GM18498 (cell line): Measurements from ENCODE around the gene BEAN1.

Source experiments
- ATAC-seq: cut with Tn5 transposase; IDR thresholded peaks from one replicate; pipeline ENCODE4 v1.9.1; 2021; ENCODE audit warnings: mild to moderate bottlenecking, moderate library complexity; ENCODE audit not compliant: unreplicated experiment

Gene BEAN1, protein sequence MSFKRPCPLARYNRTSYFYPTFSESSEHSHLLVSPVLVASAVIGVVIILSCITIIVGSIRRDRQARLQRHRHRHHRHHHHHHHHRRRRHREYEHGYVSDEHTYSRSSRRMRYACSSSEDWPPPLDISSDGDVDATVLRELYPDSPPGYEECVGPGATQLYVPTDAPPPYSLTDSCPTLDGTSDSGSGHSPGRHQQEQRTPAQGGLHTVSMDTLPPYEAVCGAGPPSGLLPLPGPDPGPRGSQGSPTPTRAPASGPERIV

DNA sequence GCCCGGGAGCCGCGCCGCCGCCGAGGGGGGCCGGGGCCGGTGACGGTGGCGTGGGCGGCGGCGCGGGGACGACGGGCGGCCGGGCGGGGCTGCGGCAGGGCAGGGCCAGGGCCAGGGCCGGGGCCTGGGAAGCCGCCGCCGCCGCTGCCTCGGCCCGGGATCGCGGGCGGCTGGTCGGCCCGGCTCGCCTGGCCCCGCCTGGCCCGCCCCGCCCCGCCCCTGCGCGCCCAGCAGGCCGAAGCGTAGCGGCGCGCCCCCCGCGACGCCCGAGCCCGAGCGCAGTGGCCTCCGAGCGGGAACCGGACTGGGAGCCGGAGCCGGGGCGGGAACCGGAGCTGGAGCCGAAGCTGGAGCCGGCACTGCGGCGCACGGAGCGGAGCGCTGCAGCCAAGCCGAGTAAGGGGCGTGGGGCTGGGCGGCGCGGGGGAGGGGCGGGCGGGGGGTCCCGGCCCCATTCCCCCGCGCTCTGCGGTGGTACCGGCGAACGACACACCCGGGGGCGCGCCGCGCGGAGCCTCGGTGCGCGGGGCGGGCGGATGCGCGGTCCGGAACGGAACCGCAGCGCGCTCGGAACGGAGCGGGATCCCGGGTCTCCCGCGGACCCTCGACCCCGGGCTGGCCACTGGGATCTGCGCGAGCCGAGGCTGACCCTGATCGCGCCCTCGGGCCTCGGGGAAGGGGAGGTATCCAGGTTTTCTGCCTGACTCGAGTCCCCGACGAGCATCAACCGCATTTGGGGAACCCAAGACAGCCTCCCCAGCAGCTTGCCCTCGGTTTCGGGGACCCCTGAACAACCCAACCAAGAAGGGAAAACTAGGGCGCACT lies at the start of gene BEAN1:
BEAN1 (plus strand) TSS at position 260 of the 825 bp plus-strand sequence. CDS start 10,382 bp downstream, outside the sequence.
- no peak for ATAC-seq

DNA sequence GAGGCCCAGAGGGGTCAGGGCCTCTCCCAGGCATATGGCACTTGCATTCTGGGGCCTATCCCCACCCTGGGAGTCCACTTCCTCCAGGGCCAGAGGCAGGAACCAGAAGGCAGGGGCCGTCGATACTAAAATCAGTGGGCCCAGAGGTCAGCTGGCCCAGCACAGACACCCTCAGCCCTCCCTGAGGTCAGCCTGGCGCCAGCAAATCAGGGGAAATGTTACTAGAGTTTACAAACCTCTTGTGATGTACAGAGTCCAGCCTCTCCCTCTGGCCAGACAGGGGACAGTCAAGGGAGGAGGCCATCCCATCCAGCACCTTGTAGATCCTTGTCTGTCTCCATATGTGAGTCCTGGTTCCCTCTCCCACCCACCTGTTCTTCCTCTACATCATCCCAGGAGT lies 49.8 kb upstream of the BEAN1 start:
- ATAC-seq, result no peak

- no peak for ATAC-seq
Measured at GRCh38 chr16:66378741-66379570, 48.1 kb upstream of the BEAN1 start.

GRCh38 chr16:66379571-66379941 lies 47.5 kb upstream of the BEAN1 start:
- no peak for ATAC-seq

DNA sequence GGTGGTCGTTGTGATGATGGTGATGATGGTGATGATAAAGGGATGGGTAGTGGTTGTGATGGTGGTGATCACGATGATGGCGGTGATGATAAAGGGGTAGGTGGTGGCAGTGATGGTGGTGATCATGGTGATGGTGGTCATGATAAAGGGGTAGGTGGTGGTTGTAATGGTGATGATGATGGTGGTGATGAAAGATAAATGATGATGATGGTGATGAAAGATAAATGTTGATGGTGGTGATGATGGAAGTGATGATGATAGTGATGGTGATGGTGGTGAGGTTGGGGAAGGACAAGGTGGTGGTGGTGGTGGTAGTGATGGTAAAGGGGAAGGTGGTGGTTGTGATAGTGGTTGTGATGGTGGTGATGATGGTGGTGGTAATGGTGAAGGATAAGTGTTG lies 46.7 kb upstream of the BEAN1 start:
- no peak for ATAC-seq

GRCh38 chr16:66381585-66382170 lies 45.4 kb upstream of the BEAN1 start:
- ATAC-seq, result no peak

- no peak for ATAC-seq
Measured at GRCh38 chr16:66382171-66382965, 44.7 kb upstream of the BEAN1 start.

DNA sequence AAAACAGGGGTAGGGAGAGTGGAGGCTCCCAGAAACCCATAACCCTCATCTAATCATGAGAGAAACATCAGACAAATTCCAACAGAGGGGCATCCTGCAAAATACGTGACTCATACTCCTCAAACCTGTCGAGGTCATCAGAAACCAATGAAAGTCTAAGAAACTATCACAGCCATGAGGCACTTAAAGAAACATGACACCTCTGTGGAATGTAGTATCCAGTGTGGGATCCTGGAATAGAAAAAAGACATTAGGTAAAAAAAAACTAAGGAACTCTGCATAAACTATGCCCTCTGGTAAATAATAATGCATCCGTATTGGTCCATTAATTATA lies 44.2 kb upstream of the BEAN1 start:
- no peak for ATAC-seq

- ATAC-seq, result no peak
Measured at GRCh38 chr16:66383551-66383950, 43.5 kb upstream of the BEAN1 start.

DNA sequence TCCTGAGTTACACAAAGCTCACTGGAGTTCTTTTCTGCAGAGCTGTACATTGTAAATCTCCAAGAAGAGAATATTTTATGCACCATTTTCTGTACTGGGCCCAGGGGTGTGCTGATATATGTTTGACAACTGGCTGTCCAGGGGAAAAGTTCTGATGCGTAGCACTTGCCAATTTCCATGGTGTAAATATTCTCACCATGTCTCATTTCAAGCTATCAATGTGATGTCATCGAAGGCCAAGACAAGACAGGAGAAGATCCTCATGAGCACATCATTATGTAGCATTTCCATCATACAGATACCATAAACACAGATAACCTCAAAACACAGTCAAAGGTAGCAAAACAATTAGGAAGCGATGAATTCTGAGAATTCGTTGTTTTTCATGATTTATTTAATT lies 41.7 kb upstream of the BEAN1 start:
- no peak for ATAC-seq

- ATAC-seq, result no peak
Measured at GRCh38 chr16:66386629-66387622, 40.2 kb upstream of the BEAN1 start.

DNA sequence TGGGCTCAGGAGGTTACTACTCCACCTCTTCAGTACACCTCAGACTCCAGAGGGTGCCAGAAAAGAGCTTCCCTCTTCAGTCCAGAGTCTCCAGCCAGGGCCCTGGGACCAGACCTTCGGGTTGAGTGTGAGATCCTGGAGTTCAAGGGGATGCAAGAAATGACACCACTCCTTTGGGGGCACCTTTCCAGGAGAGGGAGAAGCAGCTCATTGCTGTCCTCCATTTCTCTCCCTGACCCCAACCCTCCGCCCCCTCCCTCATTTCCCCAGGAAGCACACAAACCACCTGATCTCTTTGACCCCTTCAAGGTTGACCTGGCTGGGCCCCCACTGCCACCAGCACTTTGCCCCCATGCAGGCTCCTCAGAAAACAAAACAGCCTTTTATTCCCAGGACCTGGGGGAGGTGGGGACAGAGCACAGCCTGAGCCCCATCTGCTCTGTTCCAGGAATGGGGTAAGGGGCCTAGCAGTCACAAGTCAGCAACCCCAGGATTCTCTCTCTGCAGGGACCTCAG lies 39.2 kb upstream of the BEAN1 start:
- no peak for ATAC-seq

DNA sequence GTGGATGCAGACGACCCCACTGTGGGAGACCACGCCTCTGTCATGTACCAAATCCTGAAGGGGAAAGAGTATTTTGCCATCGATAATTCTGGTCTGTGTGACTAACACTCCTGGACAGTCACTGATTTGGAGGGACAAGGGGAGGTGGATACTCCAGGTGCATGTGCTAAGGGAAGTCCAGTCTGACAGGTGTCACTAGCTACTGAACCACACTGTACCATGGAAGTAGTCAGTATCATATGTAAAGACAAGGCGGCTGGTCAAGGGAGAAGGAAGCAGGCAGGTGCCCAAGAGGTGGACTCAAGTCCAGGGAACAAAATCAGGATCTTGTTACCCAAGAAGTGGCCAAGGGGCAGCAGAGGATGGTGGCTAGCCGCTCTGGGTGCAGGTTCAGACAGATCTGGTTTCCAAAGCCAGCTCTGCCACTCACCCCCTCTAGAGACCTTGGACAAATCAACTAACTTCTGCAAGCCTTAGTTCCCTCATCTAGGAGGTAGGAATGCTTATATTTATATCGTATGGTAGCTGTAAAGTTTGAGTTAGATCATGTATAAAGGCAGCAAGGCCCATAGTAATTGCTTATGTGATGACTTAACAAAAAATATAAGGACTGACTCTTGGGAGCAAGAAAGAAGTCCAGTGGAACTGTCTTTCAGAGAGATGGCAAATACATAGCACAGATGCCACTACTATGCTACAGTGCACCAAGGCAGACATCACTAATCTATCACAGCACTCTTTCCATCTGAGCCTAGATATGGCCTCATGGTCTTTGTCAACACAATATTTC lies 38.5 kb upstream of the BEAN1 start:
- ATAC-seq, result no peak

DNA sequence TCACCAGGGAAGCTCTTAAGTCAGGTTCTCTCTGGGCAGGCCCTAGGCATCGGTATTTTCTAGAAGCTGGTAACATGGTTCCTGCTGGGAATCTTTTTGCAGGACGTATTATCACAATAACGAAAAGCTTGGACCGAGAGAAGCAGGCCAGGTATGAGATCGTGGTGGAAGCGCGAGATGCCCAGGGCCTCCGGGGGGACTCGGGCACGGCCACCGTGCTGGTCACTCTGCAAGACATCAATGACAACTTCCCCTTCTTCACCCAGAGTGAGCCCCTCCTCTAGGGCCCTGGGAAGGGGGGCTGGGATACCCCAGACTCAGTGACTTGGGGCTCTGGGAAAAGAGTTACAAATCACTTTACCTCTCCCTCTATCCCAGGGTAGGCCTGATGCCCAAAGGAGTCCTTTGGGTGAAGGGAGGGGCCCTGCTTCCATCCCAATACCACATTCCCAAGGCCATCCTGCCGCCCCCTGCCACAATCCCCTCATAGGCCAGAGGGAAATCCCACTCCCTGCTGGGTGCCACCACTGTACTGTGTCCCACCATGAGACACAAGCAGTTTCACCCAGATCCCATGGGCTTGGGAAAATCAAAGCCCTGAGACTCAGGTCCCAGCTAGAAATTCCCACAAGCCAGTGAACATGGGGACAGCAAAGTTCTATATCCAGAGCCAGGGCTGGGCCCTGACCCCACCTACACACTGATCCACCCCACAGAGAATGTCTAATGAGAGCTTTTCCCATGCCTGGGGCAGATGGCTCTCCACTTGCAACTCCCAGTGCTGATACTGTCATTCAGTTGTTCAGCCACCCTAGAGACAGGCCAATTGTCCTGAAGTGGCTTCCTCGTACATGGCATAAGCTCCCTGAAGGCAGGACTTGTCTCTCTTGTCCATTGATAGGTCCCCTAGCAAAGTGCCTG lies 37.6 kb upstream of the BEAN1 start:
- no peak for ATAC-seq

GRCh38 chr16:66390346-66391108 lies 36.6 kb upstream of the BEAN1 start:
- no peak for ATAC-seq
